PC-9 (cell line): Measurements from ENCODE around the gene LIMK1. TPM values are rescaled to one million over a fixed set of nuclear protein-coding genes. Genes with fewer than 3 reads are reported as not detected.

ENCODE experiments used
- BruUV-seq: library from RNA; stranded (reverse); fragments of 400-500 nt; replicated peaks from 2 replicates; lab custom pipeline; 2021; lab: Mats Ljungman, UMichigan
- CTCF ChIA-PET: fragments of 300-600 bp; sonication (Branson Sonifier 250); formaldehyde crosslinking; loops from one replicate; lab custom pipeline; 2022; ENCODE audit warnings: antibody characterized with exemption; lab: Charles Lee
- POLR2A ChIA-PET: fragments of 300-600 bp; sonication (Branson Sonifier 250); formaldehyde crosslinking; loops from one replicate; lab custom pipeline; 2022; ENCODE audit warnings: antibody characterized with exemption; ENCODE audit not compliant: unreplicated experiment; lab: Charles Lee
- DNase-seq, 2 experiments: peaks; one replicate each; pipeline versions ENCODE4 v3.0.0 to v3.0.0-alpha.2; 2015 to 2022; ENCODE audit warnings: mixed read lengths in 1 of 2
- H2AFZ ChIP-seq: fragments of 200-600 bp; sonication (generic); 2 replicates; pipeline ENCODE4 v1.8.1; 2017; ENCODE audit warnings: antibody characterized with exemption
- H3F3A ChIP-seq: fragments of 200-600 bp; sonication (generic); 2 replicates; pipeline ENCODE4 v1.8.1; 2017; ENCODE audit warnings: antibody characterized with exemption, mild to moderate bottlenecking, low read depth; ENCODE audit not compliant: insufficient read depth
- H3K27ac ChIP-seq: fragments of 200-600 bp; sonication (generic); 2 replicates; pipeline ENCODE4 v1.6.1; 2016; ENCODE audit warnings: mixed run types
- H3K27me3 ChIP-seq: fragments of 200-600 bp; sonication (generic); 2 replicates; pipeline ENCODE4 v1.6.1; 2016; ENCODE audit warnings: low read depth, mixed run types; ENCODE audit not compliant: insufficient read depth
- H3K36me3 ChIP-seq: fragments of 200-600 bp; sonication (generic); 2 replicates; pipeline ENCODE4 v1.6.1; 2016; ENCODE audit warnings: low read depth, mixed run types
- H3K4me1 ChIP-seq: fragments of 200-600 bp; sonication (generic); replicated peaks from 2 replicates; pipeline ENCODE4 v1.6.1; 2016; ENCODE audit warnings: mixed run types; ENCODE audit not compliant: insufficient read depth
- H3K4me2 ChIP-seq: fragments of 200-600 bp; sonication (generic); 2 replicates; pipeline ENCODE4 v1.6.1; 2017; ENCODE audit warnings: mixed run types
- H3K4me3 ChIP-seq: fragments of 200-600 bp; sonication (generic); 2 replicates; pipeline ENCODE4 v1.6.1; 2016; ENCODE audit warnings: mixed run types
- H3K79me2 ChIP-seq: fragments of 200-600 bp; sonication (generic); 2 replicates; pipeline ENCODE4 v1.6.1; 2017; ENCODE audit warnings: low read depth, mixed run types
- H3K9me2 ChIP-seq: fragments of 200-600 bp; sonication (generic); 2 replicates; pipeline ENCODE4 v1.8.1; 2017; ENCODE audit warnings: mild to moderate bottlenecking; ENCODE audit not compliant: insufficient read depth
- H3K9me3 ChIP-seq: fragments of 200-600 bp; sonication (generic); 2 replicates; pipeline ENCODE4 v1.8.1; 2016; ENCODE audit warnings: low read depth; ENCODE audit not compliant: insufficient read depth
- H4K20me1 ChIP-seq: fragments of 200-600 bp; sonication (generic); 2 replicates; pipeline ENCODE4 v1.8.1; 2017; ENCODE audit not compliant: insufficient read depth
- EZH2 ChIP-seq: fragments of 200-600 bp; sonication (generic); IDR thresholded peaks from 2 replicates; pipeline ENCODE4 v1.8.0; 2017; ENCODE audit warnings: antibody characterized with exemption, low read depth
- intact Hi-C: fragments of 100-400 bp; cut with micrococcal nuclease; formaldehyde crosslinking; loops from one replicate; pipeline ENCODE4 v1.10.0; 2022; ENCODE audit not compliant: unreplicated experiment
- total RNA-seq: library from RNA; stranded (reverse); gene quantifications from 2 replicates; pipeline ENCODE4 v1.2.3, GENCODE V29; 2021
- TF ChIP-seq, protein P1 (sequence below): fragments of 200-600 bp; sonication (generic); conservative IDR thresholded peaks from 2 replicates; pipeline ENCODE4 v1.6.1; 2017; ENCODE audit warnings: mixed run types, antibody characterized with exemption, mild to moderate bottlenecking, moderate library complexity

The LIMK1 gene
- total RNA-seq, 1 experiment from 2014 or later = 148 TPM

DNA sequence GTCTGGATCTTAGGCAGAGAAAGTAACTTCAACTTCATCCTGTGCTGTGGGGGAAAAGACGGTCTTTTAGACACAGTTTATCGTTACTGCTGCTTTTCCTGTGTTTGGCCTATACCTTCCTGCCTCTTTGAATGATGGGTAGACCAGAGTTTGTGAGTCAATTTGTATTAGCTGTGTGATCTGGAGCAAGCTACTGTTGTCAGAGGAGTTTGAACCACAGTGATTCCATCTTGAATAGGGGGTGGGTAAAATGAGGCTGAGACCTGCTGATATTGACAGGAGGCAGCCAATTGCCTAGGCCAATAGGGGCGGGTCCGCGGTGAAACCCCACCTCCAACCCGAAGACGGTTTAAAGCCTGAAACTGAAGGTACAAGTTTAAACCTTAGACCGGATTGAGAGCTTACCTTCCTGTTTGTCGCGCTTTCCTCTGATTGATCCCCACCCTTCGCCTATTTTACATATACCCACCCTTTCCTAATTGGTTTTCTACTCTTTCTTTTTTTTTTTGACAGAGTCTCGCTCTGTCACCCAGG is 54.8 kb downstream of the LIMK1 start:
- Histone ChIP-seq H3K4me3 (no peak overlapping the region), H3K4me2 (no peak overlapping the region), H3K36me3 (no peaks in the 10 kb centered on the region), H3K4me1 (peaks cover 41% of the 10 kb centered on the region), H3K9me2 (no peaks in the 10 kb centered on the region), H3K27ac (no peak overlapping the region), H3K79me2 (no peaks in the 10 kb centered on the region), H4K20me1 (no peaks in the 10 kb centered on the region), H3K9me3 (peaks cover 7% of the 10 kb centered on the region; the same call in 1 of the 2 replicates), H3F3A (peaks cover 44% of the 10 kb centered on the region), H2AFZ (no peak overlapping the region), H3K27me3 (no peaks in the 10 kb centered on the region)
- ChIA-PET POLR2A (no interaction called here), CTCF (interaction anchor here (0.7 kb wide), 1 partner anchor 15 kb away, joined by 4 read pairs; no protein-coding TSS in a partner anchor)
- DNase-seq = no peak
- TF ChIP-seq, protein P1, sequence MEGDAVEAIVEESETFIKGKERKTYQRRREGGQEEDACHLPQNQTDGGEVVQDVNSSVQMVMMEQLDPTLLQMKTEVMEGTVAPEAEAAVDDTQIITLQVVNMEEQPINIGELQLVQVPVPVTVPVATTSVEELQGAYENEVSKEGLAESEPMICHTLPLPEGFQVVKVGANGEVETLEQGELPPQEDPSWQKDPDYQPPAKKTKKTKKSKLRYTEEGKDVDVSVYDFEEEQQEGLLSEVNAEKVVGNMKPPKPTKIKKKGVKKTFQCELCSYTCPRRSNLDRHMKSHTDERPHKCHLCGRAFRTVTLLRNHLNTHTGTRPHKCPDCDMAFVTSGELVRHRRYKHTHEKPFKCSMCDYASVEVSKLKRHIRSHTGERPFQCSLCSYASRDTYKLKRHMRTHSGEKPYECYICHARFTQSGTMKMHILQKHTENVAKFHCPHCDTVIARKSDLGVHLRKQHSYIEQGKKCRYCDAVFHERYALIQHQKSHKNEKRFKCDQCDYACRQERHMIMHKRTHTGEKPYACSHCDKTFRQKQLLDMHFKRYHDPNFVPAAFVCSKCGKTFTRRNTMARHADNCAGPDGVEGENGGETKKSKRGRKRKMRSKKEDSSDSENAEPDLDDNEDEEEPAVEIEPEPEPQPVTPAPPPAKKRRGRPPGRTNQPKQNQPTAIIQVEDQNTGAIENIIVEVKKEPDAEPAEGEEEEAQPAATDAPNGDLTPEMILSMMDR = no peak
- intact Hi-C loops = no loop called here
- no TSS peak for BruUV-seq

DNA sequence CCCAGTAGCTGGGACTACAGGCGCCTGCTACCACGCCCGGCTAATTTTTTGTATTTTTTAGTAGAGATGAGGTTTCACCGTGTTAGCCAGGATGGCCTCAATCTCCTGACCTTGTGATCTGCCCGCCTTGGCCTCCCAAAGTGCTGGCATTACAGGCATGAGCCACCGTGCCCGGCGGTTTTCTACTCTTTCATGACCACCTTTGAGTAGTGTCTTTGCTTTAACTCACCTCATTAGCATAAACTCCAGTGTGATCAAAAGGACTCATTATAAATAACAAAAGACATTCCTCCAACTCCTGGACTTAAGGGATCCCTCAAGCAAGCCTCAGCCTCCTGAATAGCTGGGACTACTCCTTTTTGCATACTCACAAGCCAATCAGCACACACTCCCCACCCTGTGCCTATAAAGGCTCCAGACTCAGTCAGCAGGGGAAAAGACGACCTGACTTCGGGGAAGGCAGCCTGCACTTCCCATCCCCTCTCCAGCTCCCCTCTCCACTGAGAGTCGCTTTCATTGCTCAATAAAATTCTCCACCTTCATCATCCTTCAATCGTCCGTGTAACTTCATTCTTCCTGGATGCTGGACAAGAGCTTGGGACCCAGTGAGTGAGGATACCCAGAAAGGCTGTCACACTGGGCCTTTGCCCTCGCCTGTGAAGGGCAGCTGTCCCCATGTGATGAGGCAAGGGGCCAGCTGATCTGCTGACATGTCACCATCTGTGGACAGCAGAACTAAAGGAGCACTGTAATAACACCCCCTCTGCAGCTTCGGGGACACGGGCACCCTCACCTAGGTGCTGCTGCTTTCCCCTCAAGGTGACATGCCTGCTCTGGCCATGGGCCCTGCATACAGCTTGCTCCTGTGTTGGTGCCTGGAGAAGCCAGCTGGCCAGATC is 55.6 kb downstream of the LIMK1 start:
- H3K9me3 ChIP-seq = peaks cover 12% of the 10 kb centered on the region; the same call in 1 of the 2 replicates
- H3F3A ChIP-seq = peaks cover 38% of the 10 kb centered on the region
- no TSS peak for BruUV-seq
- H3K36me3 ChIP-seq = no peaks in the 10 kb centered on the region
- H3K79me2 ChIP-seq = no peaks in the 10 kb centered on the region
- POLR2A ChIA-PET = interaction anchor here (0.6 kb wide), 1 partner anchor 246 kb away, joined by 15 read pairs; no protein-coding TSS in a partner anchor
- no peaks in the 10 kb centered on the region for H3K9me2 ChIP-seq
- H3K27ac ChIP-seq = 0 out of 2 replicates have a peak overlapping the region, but pooled peaks have one; percentile 16
- DNase-seq = no peak
- peaks cover 36% of the 10 kb centered on the region for H3K4me1 ChIP-seq
- H4K20me1 ChIP-seq = no peaks in the 10 kb centered on the region
- TF ChIP-seq, protein P1 = no peak
- TF ChIP-seq EZH2 = no peak
- no peak overlapping the region for H3K4me2 ChIP-seq
- intact Hi-C loops = no loop called here
- no peak overlapping the region for H2AFZ ChIP-seq
- H3K4me3 ChIP-seq = no peak overlapping the region
- H3K27me3 ChIP-seq = no peaks in the 10 kb centered on the region
- CTCF ChIA-PET = interaction anchor here (0.7 kb wide), 1 partner anchor 15 kb away, joined by 4 read pairs; no protein-coding TSS in a partner anchor

DNA sequence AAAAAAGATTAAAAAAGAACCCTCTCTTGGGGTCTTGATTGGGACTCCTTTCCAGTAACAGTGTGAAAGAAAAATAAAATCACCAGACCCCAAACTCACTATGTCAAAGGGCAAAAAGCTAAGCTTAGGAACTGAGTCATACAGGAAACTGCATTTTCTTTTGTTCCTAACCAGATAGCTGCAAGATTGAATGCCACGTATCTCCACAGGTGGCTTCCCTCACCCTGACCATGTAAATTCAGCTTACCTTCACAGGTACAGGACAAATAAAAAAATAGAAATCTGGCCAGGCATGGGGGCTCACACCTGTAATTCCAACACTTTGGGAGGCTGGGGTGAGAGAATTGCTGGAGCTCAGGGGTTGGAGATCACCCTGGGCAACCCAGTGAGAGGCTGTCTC is 58.1 kb downstream of the LIMK1 start:
- no peaks in the 10 kb centered on the region for H3K27me3 ChIP-seq
- no TSS peak for BruUV-seq
- peak overlapping the region; percentile 20; the same call in 1 of the 2 replicates for H3K4me3 ChIP-seq
- no peaks in the 10 kb centered on the region for H3K36me3 ChIP-seq
- no peak for TF ChIP-seq EZH2
- TF ChIP-seq, protein P1 = no peak
- H3F3A ChIP-seq = peaks cover 33% of the 10 kb centered on the region
- peak; percentile 38 to 89 for DNase-seq
- no peaks in the 10 kb centered on the region for H3K79me2 ChIP-seq
- no peaks in the 10 kb centered on the region for H4K20me1 ChIP-seq
- H2AFZ ChIP-seq = peak overlapping the region; percentile 25; the same call in 1 of the 2 replicates
- H3K4me1 ChIP-seq = peaks cover 30% of the 10 kb centered on the region
- POLR2A ChIA-PET = interaction anchor here (0.5 to 0.9 kb wide), 3 partner anchors 17 to 146 kb away, joined by 3 to 18 read pairs (median 6); no protein-coding TSS in a partner anchor
- CTCF ChIA-PET = interaction anchor here (0.5 kb wide), 1 partner anchor 29 kb away, joined by 12 read pairs; no protein-coding TSS in a partner anchor
- H3K27ac ChIP-seq = peak overlapping the region; percentile 100
- peak overlapping the region; percentile 75 for H3K4me2 ChIP-seq
- peaks cover 15% of the 10 kb centered on the region; the same call in 1 of the 2 replicates for H3K9me3 ChIP-seq
- H3K9me2 ChIP-seq = no peaks in the 10 kb centered on the region
- intact Hi-C loops = loop anchor here (1.0 kb wide), 2 partner anchors 8 to 47 kb away; no protein-coding TSS in a partner anchor
